GM23338 (cell line): Measurements from ENCODE around the gene SLC28A1. TPM values are rescaled to one million over a fixed set of nuclear protein-coding genes. Genes with fewer than 3 reads are reported as not detected.

Source experiments
- ATAC-seq: fragments of 200-7000 bp; cut with Tn5 transposase; 3 replicates; pipeline ENCODE4 v1.9.1; 2020
- DNase-seq: peaks from one replicate; pipeline ENCODE4 v3.0.0-alpha.2; 2015; ENCODE audit warnings: low spot score
- H2AFZ ChIP-seq: fragments of 200-600 bp; sonication (generic); 2 replicates; pipeline ENCODE4 v1.8.0; 2016; ENCODE audit warnings: antibody characterized with exemption, mild to moderate bottlenecking, moderate library complexity
- H3F3A ChIP-seq: fragments of 200-600 bp; sonication (generic); replicated peaks from 2 replicates; pipeline ENCODE4 v1.8.0; 2017; ENCODE audit warnings: antibody characterized with exemption, mixed run types, low read depth
- H3K27ac ChIP-seq: fragments of 200-600 bp; sonication (generic); 2 replicates; pipeline ENCODE4 v1.6.1; 2016; ENCODE audit warnings: low read depth
- H3K27me3 ChIP-seq: fragments of 200-600 bp; sonication (generic); 2 replicates; pipeline ENCODE4 v1.8.0; 2016; ENCODE audit warnings: mild to moderate bottlenecking, mixed run types, moderate library complexity; ENCODE audit not compliant: insufficient read depth
- H3K36me3 ChIP-seq: fragments of 200-600 bp; sonication (generic); 2 replicates; pipeline ENCODE4 v1.8.0; 2016; ENCODE audit warnings: mild to moderate bottlenecking; ENCODE audit not compliant: insufficient read depth
- H3K4me1 ChIP-seq: fragments of 200-600 bp; sonication (generic); 2 replicates; pipeline ENCODE4 v1.8.0; 2016; ENCODE audit warnings: mild to moderate bottlenecking, moderate library complexity; ENCODE audit not compliant: insufficient read depth
- H3K4me2 ChIP-seq: fragments of 200-600 bp; sonication (generic); 2 replicates; pipeline ENCODE4 v1.7.1; 2017; ENCODE audit warnings: mixed run types
- H3K4me3 ChIP-seq: fragments of 200-600 bp; sonication (generic); 2 replicates; pipeline ENCODE4 v1.6.1; 2016; ENCODE audit warnings: mixed run types
- H3K79me2 ChIP-seq: fragments of 200-600 bp; sonication (generic); replicated peaks from 2 replicates; pipeline ENCODE4 v1.8.0; 2017; ENCODE audit warnings: mild to moderate bottlenecking; ENCODE audit not compliant: insufficient read depth
- H3K9me2 ChIP-seq: fragments of 200-600 bp; sonication (generic); 2 replicates; pipeline ENCODE4 v1.8.0; 2017; ENCODE audit not compliant: insufficient read depth
- H4K20me1 ChIP-seq: fragments of 200-600 bp; sonication (generic); replicated peaks from 2 replicates; pipeline ENCODE4 v1.8.0; 2017; ENCODE audit warnings: mild to moderate bottlenecking; ENCODE audit not compliant: insufficient read depth
- H3K27ac Mint-ChIP-seq: 2 replicates; pipeline ENCODE4 v1.8.0; 2020; ENCODE audit warnings: inconsistent platforms, mild to moderate bottlenecking, moderate library complexity, mixed read lengths
- H3K27me3 Mint-ChIP-seq: 3 replicates; pipeline ENCODE4 v1.8.0; 2022; ENCODE audit warnings: low read depth, mild to moderate bottlenecking, moderate library complexity, mixed read lengths, inconsistent platforms; ENCODE audit not compliant: insufficient read depth, poor library complexity
- H3K36me3 Mint-ChIP-seq: 3 replicates; pipeline ENCODE4 v1.8.0; 2021; ENCODE audit warnings: low read depth, mild to moderate bottlenecking, inconsistent platforms, moderate library complexity, mixed read lengths
- H3K4me1 Mint-ChIP-seq: 3 replicates; pipeline ENCODE4 v1.8.0; 2020; ENCODE audit warnings: mild to moderate bottlenecking, inconsistent platforms, mixed read lengths
- H3K4me3 Mint-ChIP-seq: 3 replicates; pipeline ENCODE4 v1.8.0; 2021; ENCODE audit warnings: moderate library complexity, mild to moderate bottlenecking, inconsistent platforms, mixed read lengths
- H3K9me3 Mint-ChIP-seq: 3 replicates; pipeline ENCODE4 v1.8.0; 2020; ENCODE audit warnings: moderate library complexity, mild to moderate bottlenecking, inconsistent platforms, mixed read lengths
- CREB1 ChIP-seq: fragments of 250-450 bp; sonication (Bioruptor Pico); IDR thresholded peaks from 2 replicates; pipeline ENCODE4 v1.5.0; 2020; ENCODE audit warnings: low read depth, mild to moderate bottlenecking, moderate library complexity
- JUNB ChIP-seq: IDR thresholded peaks from one replicate; pipeline ENCODE4 v1.6.1; 2016; ENCODE audit warnings: antibody characterized with exemption; ENCODE audit not compliant: unreplicated experiment
- polyA plus RNA-seq: library from polyadenylated mRNA; unstranded; fragments of >200 nt; fragmentation: Nextera tagmentation; extraction: Ambion mirVana; gene quantifications from 2 replicates; pipeline ENCODE4 v1.2.1, GENCODE V29; 2016
- total RNA-seq: library from RNA; depleted of rRNA; stranded (reverse); fragments of >200 nt; shearing (Covaris generic); gene quantifications from 2 replicates; pipeline ENCODE4 v1.2.3, GENCODE V29; 2014
- TF ChIP-seq, protein P1 (sequence below), 2 experiments: fragments of 200-600 bp in 1 of 2; sonication (generic) in 1 of 2; conservative IDR thresholded peaks; 2 replicates each; pipeline versions ENCODE4 v1.5.1 to v1.6.1; 2016 to 2017; ENCODE audit warnings: antibody characterized with exemption in 2 of 2, low read depth in 2 of 2, mild to moderate bottlenecking in 2 of 2, moderate library complexity in 1 of 2
- TF ChIP-seq, protein P2 (sequence below): fragments of 250-450 bp; sonication (Bioruptor Pico); IDR thresholded peaks from 2 replicates; pipeline ENCODE4 v1.5.0; 2020; ENCODE audit warnings: mild to moderate bottlenecking, moderate library complexity

The SLC28A1 gene
- total and polyA plus RNA-seq, 2 experiments from 2014 or later: not detected

DNA sequence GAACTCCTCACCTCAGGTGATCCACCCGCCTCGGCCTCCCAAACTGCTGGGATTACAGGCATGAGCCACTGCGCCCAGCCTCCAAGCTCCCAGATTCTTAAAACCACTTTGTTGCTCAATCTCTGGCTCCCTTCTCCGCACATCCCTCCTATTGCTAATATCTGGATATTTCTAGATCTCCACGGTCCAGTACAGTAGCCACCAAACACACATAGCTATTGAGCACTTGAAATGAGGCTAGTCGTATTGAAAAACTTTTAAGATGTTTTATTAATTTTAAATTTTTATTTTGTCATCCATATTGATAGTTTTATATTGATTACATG is 44.3 kb downstream of the SLC28A1 start:
- H4K20me1 ChIP-seq: no peaks in the 10 kb centered on the region
- no peaks in the 10 kb centered on the region for H3K36me3 ChIP-seq
- Mint-ChIP-seq H3K4me3 (no peak overlapping the region), H3K9me3 (no peaks in the 10 kb centered on the region), H3K27me3 (peaks cover 2% of the 10 kb centered on the region), H3K27ac (no peak overlapping the region), H3K4me1 (peaks cover 11% of the 10 kb centered on the region), H3K36me3 (no peaks in the 10 kb centered on the region)
- H3K9me2 ChIP-seq: no peaks in the 10 kb centered on the region
- H3K4me2 ChIP-seq: no peak overlapping the region
- DNase-seq: no peak
- ATAC-seq: no peak
- TF ChIP-seq JUNB: no peak
- TF ChIP-seq, protein P1, sequence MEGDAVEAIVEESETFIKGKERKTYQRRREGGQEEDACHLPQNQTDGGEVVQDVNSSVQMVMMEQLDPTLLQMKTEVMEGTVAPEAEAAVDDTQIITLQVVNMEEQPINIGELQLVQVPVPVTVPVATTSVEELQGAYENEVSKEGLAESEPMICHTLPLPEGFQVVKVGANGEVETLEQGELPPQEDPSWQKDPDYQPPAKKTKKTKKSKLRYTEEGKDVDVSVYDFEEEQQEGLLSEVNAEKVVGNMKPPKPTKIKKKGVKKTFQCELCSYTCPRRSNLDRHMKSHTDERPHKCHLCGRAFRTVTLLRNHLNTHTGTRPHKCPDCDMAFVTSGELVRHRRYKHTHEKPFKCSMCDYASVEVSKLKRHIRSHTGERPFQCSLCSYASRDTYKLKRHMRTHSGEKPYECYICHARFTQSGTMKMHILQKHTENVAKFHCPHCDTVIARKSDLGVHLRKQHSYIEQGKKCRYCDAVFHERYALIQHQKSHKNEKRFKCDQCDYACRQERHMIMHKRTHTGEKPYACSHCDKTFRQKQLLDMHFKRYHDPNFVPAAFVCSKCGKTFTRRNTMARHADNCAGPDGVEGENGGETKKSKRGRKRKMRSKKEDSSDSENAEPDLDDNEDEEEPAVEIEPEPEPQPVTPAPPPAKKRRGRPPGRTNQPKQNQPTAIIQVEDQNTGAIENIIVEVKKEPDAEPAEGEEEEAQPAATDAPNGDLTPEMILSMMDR (conservative IDR thresholded peaks at IDR 0.05; ENCODE audit: low read depth in 2 of 2): no peak
- no peak for TF ChIP-seq CREB1 (CRISPR knock-in tag)
- TF ChIP-seq, protein P2, sequence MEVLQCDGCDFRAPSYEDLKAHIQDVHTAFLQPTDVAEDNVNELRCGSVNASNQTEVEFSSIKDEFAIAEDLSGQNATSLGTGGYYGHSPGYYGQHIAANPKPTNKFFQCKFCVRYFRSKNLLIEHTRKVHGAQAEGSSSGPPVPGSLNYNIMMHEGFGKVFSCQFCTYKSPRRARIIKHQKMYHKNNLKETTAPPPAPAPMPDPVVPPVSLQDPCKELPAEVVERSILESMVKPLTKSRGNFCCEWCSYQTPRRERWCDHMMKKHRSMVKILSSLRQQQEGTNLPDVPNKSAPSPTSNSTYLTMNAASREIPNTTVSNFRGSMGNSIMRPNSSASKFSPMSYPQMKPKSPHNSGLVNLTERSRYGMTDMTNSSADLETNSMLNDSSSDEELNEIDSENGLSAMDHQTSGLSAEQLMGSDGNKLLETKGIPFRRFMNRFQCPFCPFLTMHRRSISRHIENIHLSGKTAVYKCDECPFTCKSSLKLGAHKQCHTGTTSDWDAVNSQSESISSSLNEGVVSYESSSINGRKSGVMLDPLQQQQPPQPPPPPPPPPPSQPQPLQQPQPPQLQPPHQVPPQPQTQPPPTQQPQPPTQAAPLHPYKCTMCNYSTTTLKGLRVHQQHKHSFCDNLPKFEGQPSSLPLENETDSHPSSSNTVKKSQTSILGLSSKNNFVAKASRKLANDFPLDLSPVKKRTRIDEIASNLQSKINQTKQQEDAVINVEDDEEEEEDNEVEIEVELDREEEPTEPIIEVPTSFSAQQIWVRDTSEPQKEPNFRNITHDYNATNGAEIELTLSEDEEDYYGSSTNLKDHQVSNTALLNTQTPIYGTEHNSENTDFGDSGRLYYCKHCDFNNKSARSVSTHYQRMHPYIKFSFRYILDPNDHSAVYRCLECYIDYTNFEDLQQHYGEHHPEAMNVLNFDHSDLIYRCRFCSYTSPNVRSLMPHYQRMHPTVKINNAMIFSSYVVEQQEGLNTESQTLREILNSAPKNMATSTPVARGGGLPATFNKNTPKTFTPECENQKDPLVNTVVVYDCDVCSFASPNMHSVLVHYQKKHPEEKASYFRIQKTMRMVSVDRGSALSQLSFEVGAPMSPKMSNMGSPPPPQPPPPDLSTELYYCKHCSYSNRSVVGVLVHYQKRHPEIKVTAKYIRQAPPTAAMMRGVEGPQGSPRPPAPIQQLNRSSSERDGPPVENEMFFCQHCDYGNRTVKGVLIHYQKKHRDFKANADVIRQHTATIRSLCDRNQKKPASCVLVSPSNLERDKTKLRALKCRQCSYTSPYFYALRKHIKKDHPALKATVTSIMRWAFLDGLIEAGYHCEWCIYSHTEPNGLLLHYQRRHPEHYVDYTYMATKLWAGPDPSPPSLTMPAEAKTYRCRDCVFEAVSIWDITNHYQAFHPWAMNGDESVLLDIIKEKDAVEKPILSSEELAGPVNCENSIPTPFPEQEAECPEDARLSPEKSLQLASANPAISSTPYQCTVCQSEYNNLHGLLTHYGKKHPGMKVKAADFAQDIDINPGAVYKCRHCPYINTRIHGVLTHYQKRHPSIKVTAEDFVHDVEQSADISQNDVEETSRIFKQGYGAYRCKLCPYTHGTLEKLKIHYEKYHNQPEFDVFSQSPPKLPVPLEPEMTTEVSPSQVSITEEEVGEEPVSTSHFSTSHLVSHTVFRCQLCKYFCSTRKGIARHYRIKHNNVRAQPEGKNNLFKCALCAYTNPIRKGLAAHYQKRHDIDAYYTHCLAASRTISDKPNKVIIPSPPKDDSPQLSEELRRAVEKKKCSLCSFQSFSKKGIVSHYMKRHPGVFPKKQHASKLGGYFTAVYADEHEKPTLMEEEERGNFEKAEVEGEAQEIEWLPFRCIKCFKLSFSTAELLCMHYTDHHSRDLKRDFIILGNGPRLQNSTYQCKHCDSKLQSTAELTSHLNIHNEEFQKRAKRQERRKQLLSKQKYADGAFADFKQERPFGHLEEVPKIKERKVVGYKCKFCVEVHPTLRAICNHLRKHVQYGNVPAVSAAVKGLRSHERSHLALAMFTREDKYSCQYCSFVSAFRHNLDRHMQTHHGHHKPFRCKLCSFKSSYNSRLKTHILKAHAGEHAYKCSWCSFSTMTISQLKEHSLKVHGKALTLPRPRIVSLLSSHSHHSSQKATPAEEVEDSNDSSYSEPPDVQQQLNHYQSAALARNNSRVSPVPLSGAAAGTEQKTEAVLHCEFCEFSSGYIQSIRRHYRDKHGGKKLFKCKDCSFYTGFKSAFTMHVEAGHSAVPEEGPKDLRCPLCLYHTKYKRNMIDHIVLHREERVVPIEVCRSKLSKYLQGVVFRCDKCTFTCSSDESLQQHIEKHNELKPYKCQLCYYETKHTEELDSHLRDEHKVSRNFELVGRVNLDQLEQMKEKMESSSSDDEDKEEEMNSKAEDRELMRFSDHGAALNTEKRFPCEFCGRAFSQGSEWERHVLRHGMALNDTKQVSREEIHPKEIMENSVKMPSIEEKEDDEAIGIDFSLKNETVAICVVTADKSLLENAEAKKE: no peak
- H3F3A ChIP-seq: no peaks in the 10 kb centered on the region
- no peaks in the 10 kb centered on the region for H3K27me3 ChIP-seq
- no peak overlapping the region for H2AFZ ChIP-seq
- H3K79me2 ChIP-seq: no peaks in the 10 kb centered on the region
- H3K27ac ChIP-seq: no peak overlapping the region
- no peaks in the 10 kb centered on the region; the same call in 1 of the 2 replicates for H3K4me1 ChIP-seq
- H3K4me3 ChIP-seq: no peak overlapping the region
